Choroid plexus epithelial cell (primary cell): ENCODE results near the gene B9D2.

Experiments used
- DNase-seq: peaks from one replicate; pipeline ENCODE4 v3.0.0-alpha.2; 2010; ENCODE audit warnings: low read depth
- H3K4me3 ChIP-seq: 2 replicates; pipeline ENCODE4 v1.5.1; 2011; ENCODE audit warnings: low read depth, mild to moderate bottlenecking, control low read depth, low read length, moderate library complexity
- CTCF ChIP-seq: conservative IDR thresholded peaks from 2 replicates; pipeline ENCODE4 v1.5.1; 2011; ENCODE audit warnings: low read depth, mild to moderate bottlenecking, control low read depth, inconsistent platforms, low read length, moderate library complexity

Gene B9D2

GRCh38 chr19:41327576-41328156 lies 36.3 kb downstream of the B9D2 start:
- TF ChIP-seq CTCF, result no peak
- peak; percentile 38 for DNase-seq
- peak overlapping the region; percentile 23 for H3K4me3 ChIP-seq

GRCh38 chr19:41327076-41327575 lies 36.8 kb downstream of the B9D2 start:
- no peak overlapping the region for H3K4me3 ChIP-seq
- TF ChIP-seq CTCF, result no peak
- peak; percentile 33 for DNase-seq

GRCh38 chr19:41325947-41326706 lies 37.8 kb downstream of the B9D2 start:
- TF ChIP-seq CTCF, result no peak
- H3K4me3 ChIP-seq, result peak overlapping the region; percentile 29
- DNase-seq, result peak; percentile 84

GRCh38 chr19:41325640-41325946 lies 38.4 kb downstream of the B9D2 start:
- peak overlapping the region; percentile 29 for H3K4me3 ChIP-seq
- no peak for DNase-seq
- no peak for TF ChIP-seq CTCF

GRCh38 chr19:41324921-41325639 lies 38.9 kb downstream of the B9D2 start:
- peak overlapping the region; percentile 28 for H3K4me3 ChIP-seq
- no peak for TF ChIP-seq CTCF
- DNase-seq, result peak; percentile 82

- H3K4me3 ChIP-seq, result no peak overlapping the region
- peak; percentile 25 for DNase-seq
- TF ChIP-seq CTCF, result no peak
Measured at GRCh38 chr19:41324231-41324702, 39.7 kb downstream of the B9D2 start.
